GM23248 (cell line): ENCODE measurements around the gene ASXL1. TPM values are rescaled to one million over a fixed set of nuclear protein-coding genes. Genes with fewer than 3 reads are reported as not detected.

Experiments
- DNase-seq: peaks from one replicate; pipeline ENCODE4 v3.0.0-alpha.2; 2015
- H2AFZ ChIP-seq: fragments of 200-600 bp; sonication (generic); 2 replicates; pipeline ENCODE4 v1.6.1; 2016; ENCODE audit warnings: antibody characterized with exemption
- H3F3A ChIP-seq: fragments of 200-600 bp; sonication (generic); 2 replicates; pipeline ENCODE4 v1.6.1; 2016; ENCODE audit warnings: mild to moderate bottlenecking, antibody characterized with exemption, mixed run types; ENCODE audit not compliant: insufficient read depth
- H3K27ac ChIP-seq: fragments of 200-600 bp; sonication (generic); 2 replicates; pipeline ENCODE4 v1.5.1; 2016; ENCODE audit warnings: mild to moderate bottlenecking
- H3K27me3 ChIP-seq: fragments of 200-600 bp; sonication (generic); replicated peaks from 2 replicates; pipeline ENCODE4 v1.6.1; 2016; ENCODE audit warnings: mild to moderate bottlenecking; ENCODE audit not compliant: insufficient read depth
- H3K36me3 ChIP-seq: fragments of 200-600 bp; sonication (generic); 2 replicates; pipeline ENCODE4 v1.6.1; 2016; ENCODE audit warnings: low read depth, mild to moderate bottlenecking
- H3K4me1 ChIP-seq: fragments of 200-600 bp; sonication (generic); 2 replicates; pipeline ENCODE4 v1.6.1; 2016; ENCODE audit warnings: mild to moderate bottlenecking; ENCODE audit not compliant: insufficient read depth
- H3K4me2 ChIP-seq: fragments of 200-600 bp; sonication (generic); one replicate; pipeline ENCODE4 v1.6.1; 2016; ENCODE audit warnings: mild to moderate bottlenecking; ENCODE audit not compliant: unreplicated experiment
- H3K4me3 ChIP-seq: fragments of 200-600 bp; sonication (generic); 2 replicates; pipeline ENCODE4 v1.5.1; 2016; ENCODE audit warnings: mild to moderate bottlenecking
- H3K79me2 ChIP-seq: fragments of 200-600 bp; sonication (generic); 2 replicates; pipeline ENCODE4 v1.6.1; 2016; ENCODE audit warnings: mild to moderate bottlenecking; ENCODE audit not compliant: insufficient read depth
- H3K9ac ChIP-seq: fragments of 200-600 bp; sonication (generic); 2 replicates; pipeline ENCODE4 v1.6.1; 2016; ENCODE audit warnings: mild to moderate bottlenecking
- H3K9me2 ChIP-seq: fragments of 200-600 bp; sonication (generic); 2 replicates; pipeline ENCODE4 v1.6.1; 2016; ENCODE audit warnings: mixed run types, mild to moderate bottlenecking, moderate library complexity; ENCODE audit not compliant: insufficient read depth
- H3K9me3 ChIP-seq: fragments of 200-600 bp; sonication (generic); one replicate; pipeline ENCODE4 v1.6.1; 2017; ENCODE audit warnings: low read depth
- H4K20me1 ChIP-seq: fragments of 200-600 bp; sonication (generic); 2 replicates; pipeline ENCODE4 v1.6.0; 2016; ENCODE audit not compliant: insufficient read depth
- EZH2 ChIP-seq: fragments of 200-600 bp; sonication (generic); IDR thresholded peaks from 2 replicates; pipeline ENCODE4 v1.6.1; 2018; ENCODE audit warnings: antibody characterized with exemption, mild to moderate bottlenecking; ENCODE audit not compliant: insufficient read depth, poor library complexity, severe bottlenecking
- EZH2phosphoT487 ChIP-seq: fragments of 200-600 bp; sonication (generic); IDR thresholded peaks from 2 replicates; pipeline ENCODE4 v1.6.1; 2018; ENCODE audit warnings: antibody characterized with exemption, moderate library complexity, mild to moderate bottlenecking, low read depth; ENCODE audit not compliant: insufficient read depth
- WGBS, 2 experiments: methylation state at CpG; one replicate each; pipeline ENCODE4 v1.1.6; 2015 to 2017; ENCODE audit warnings: low lambda C conversion rate in 2 of 2, low coverage in 1 of 2; ENCODE audit errors: missing lambda C conversion rate in 2 of 2; 5-methylcytosine and 5-hydroxymethylcytosine counted together
- in situ Hi-C: fragments of 300-500 bp; cut with MboI; formaldehyde crosslinking; loops from 2 replicates; pipeline ENCODE4 v1.15.0; 2020
- polyA plus RNA-seq: library from polyadenylated mRNA; unstranded; fragments of >200 nt; fragmentation: Nextera tagmentation; extraction: Ambion mirVana; gene quantifications from 2 replicates; pipeline ENCODE4 v1.2.1, GENCODE V29; 2016
- total RNA-seq: library from RNA; depleted of rRNA; stranded (reverse); fragments of >200 nt; shearing (Covaris generic); gene quantifications from 2 replicates; pipeline ENCODE4 v1.2.3, GENCODE V29; 2014; rRNA removed

Gene ASXL1
- 38.8 and 39.9 TPM in 2 replicates for total RNA-seq
- 13.8 and 18.7 TPM in 2 replicates for polyA plus RNA-seq

DNA sequence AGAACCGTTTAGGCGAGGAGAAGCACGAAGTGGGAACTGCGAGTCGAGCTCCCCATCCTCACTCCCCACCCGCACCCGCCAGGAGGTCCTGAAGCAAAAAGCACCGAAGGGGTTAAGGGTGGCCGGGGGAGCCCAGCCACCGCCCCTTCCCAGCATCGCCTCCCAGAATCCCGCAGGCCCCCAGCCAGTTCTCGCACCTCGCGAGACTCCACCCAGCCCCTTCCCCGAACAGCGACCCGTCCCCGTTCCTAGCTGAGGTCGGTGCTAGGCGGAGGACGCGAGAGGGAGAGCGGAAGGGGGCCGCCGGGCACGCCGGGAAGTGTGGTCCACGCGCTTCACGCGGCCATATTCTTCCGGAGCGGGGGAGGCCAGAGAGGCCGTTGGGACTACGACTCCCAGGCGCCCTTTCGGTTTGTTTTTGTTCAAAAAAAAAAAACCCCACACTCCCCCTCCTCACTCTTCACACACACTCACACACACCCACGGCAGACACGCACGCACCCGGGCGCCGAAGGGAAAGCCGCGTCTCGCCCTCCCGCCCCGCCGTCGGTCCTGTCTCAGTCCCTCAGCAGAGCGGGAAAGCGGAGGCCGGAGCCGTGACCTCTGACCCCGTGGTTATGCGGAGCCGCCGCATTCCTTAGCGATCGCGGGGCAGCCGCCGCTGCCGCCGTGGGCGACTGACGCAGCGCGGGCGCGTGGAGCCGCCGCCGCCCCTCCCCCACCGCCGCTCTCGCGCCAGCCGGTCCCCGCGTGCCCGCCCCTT, at the start of gene ASXL1:
ASXL1 (plus strand) TSS at position 463 of the 763 bp plus-strand sequence. CDS start 445 bp downstream, outside the sequence.
- peak within 1 kb of the TSS; percentile 78 for H3K4me3 ChIP-seq
- peaks cover 58% of the 10 kb centered on the region for H3F3A ChIP-seq
- H3K4me2 ChIP-seq = peak within 1 kb of the TSS; percentile 90
- WGBS, 2 experiments = 0 to 1% methylated on average over 32 to 83 of the region's 83 CpGs
- peaks cover 43% of the 10 kb centered on the region for H3K79me2 ChIP-seq
- in situ Hi-C loops = no loop called here
- H3K27me3 ChIP-seq = no peaks in the 10 kb centered on the region
- H4K20me1 ChIP-seq = peaks cover 6% of the 10 kb centered on the region; the same call in 1 of the 2 replicates
- H3K27ac ChIP-seq = peak within 1 kb of the TSS; percentile 93
- peak; percentile 98 for DNase-seq
- H3K9me3 ChIP-seq = no peaks in the 10 kb centered on the region
- no peak for TF ChIP-seq EZH2phosphoT487
- no peak for TF ChIP-seq EZH2
- H3K4me1 ChIP-seq = peaks cover 52% of the 10 kb centered on the region
- no peaks in the 10 kb centered on the region for H3K9me2 ChIP-seq
- peak within 1 kb of the TSS; percentile 79 for H2AFZ ChIP-seq
- peak within 1 kb of the TSS; percentile 92 for H3K9ac ChIP-seq
- no peaks in the 10 kb centered on the region for H3K36me3 ChIP-seq

DNA sequence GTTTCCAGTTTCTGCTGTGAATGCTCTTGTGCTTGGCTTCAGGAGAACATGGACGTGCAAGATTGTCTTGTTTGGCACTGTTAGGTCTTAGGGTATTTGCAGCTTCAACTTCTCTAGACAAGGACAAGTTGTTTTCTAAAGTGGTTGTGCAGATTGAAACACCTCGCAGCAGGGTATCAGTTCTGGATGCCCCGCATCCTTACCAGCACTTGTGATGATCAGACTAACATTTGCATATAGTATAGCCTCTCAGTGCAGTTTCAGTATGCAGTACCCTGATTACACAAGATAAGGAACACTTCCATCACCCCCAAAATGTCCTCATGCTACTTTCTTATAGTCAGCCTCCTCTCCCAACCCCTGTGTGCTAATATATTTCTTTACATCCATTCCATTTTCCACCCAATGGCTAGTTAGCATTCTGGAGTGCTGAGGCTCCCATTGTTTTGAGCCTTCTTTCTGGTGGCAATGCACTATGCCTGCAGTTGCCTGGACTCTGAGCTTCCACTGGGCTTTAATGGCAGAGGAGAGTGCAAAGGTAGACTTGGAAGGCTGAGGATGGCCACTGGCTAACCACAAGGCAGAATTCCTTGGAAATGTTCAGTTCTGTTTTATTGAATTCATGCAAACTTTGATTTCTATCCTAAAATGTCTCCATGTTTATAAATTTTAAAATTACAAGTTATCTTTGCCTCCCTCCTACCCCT, 45.3 kb upstream of the ASXL1 start:
- 53% methylated on average over 3 of the region's 3 CpGs for WGBS, 2 experiments
- Histone ChIP-seq H3K27me3 (no peaks in the 10 kb centered on the region), H3K4me3 (no peak overlapping the region), H3K9ac (no peak overlapping the region), H3K27ac (no peak overlapping the region), H3K79me2 (peaks cover 14% of the 10 kb centered on the region; the same call in 1 of the 2 replicates), H3K4me2 (no peak overlapping the region), H3K4me1 (no peaks in the 10 kb centered on the region), H3K36me3 (peaks cover 18% of the 10 kb centered on the region; the same call in 1 of the 2 replicates), H2AFZ (no peak overlapping the region), H3F3A (no peaks in the 10 kb centered on the region), H3K9me2 (no peaks in the 10 kb centered on the region), H4K20me1 (0 out of 2 replicates have a peak, but pooled peaks cover 4% of the 10 kb centered on the region), H3K9me3 (no peaks in the 10 kb centered on the region)
- DNase-seq = no peak
- in situ Hi-C loops = no loop called here
- TF ChIP-seq EZH2 = no peak
- no peak for TF ChIP-seq EZH2phosphoT487

DNA sequence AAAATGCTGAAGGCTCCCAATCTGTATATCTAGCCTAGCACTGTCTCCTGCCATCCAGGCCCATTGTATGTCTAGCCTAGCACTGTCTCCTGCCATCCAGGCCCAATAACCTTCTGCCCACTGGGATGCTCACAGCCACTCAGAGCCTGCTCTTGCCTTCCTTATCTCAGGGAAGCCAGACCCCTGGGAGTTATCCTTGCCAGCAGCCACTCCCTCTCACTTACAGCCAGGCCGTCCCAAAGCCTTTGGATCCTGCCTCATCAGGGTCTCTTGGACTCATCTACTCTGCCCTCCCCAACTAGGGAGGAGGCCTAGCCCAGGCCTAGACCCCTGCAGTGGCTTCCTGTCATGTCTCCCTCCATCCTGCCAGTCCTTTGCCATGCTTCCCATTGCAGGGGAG, 43.4 kb upstream of the ASXL1 start:
- Histone ChIP-seq H3K9ac (no peak overlapping the region), H3K27ac (no peak overlapping the region), H3K36me3 (peaks cover 24% of the 10 kb centered on the region; the same call in 1 of the 2 replicates), H3K4me2 (no peak overlapping the region), H3F3A (no peaks in the 10 kb centered on the region), H3K4me1 (no peaks in the 10 kb centered on the region), H3K9me3 (no peaks in the 10 kb centered on the region), H3K4me3 (no peak overlapping the region), H3K79me2 (peaks cover 14% of the 10 kb centered on the region; the same call in 1 of the 2 replicates), H3K9me2 (no peaks in the 10 kb centered on the region), H2AFZ (no peak overlapping the region), H3K27me3 (no peaks in the 10 kb centered on the region), H4K20me1 (0 out of 2 replicates have a peak, but pooled peaks cover 4% of the 10 kb centered on the region)
- WGBS, 2 experiments = 91 to 94% methylated on average over 1 of the region's 1 CpG
- TF ChIP-seq EZH2 = no peak
- TF ChIP-seq EZH2phosphoT487 = no peak
- in situ Hi-C loops = no loop called here
- no peak for DNase-seq

DNA sequence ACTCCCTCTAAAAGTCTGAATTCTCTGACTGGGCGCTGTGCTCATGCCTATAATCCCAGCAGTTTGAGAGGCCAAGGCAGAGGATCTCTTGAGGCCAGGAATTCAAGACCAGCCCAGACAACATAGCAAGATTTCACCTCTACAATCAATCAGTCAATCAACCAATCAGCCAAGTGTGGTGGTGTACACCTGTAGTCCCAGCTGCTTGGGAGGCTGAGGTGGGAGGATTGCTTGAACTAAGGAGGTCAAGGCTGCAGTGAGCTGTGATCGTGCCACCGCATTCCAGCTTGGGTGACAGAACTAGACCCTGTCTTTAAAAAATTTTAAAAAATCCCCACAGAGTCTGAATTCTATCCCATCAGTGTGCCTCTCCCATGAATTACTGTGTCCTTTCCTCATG, 42.7 kb upstream of the ASXL1 start:
- in situ Hi-C loops = no loop called here
- peaks cover 26% of the 10 kb centered on the region; the same call in 1 of the 2 replicates for H3K36me3 ChIP-seq
- no peak overlapping the region for H3K4me2 ChIP-seq
- H3K9ac ChIP-seq = no peak overlapping the region
- H3K27ac ChIP-seq = no peak overlapping the region
- no peaks in the 10 kb centered on the region for H3K9me3 ChIP-seq
- H3K4me3 ChIP-seq = no peak overlapping the region
- H3K79me2 ChIP-seq = peaks cover 14% of the 10 kb centered on the region; the same call in 1 of the 2 replicates
- H3K27me3 ChIP-seq = no peaks in the 10 kb centered on the region
- WGBS, 2 experiments = 93 to 98% methylated on average over 3 of the region's 3 CpGs
- no peaks in the 10 kb centered on the region for H3F3A ChIP-seq
- no peak for TF ChIP-seq EZH2phosphoT487
- no peak for TF ChIP-seq EZH2
- DNase-seq = no peak
- H3K9me2 ChIP-seq = no peaks in the 10 kb centered on the region
- no peak overlapping the region for H2AFZ ChIP-seq
- no peaks in the 10 kb centered on the region for H3K4me1 ChIP-seq
- 0 out of 2 replicates have a peak, but pooled peaks cover 4% of the 10 kb centered on the region for H4K20me1 ChIP-seq
